K562 (cell line): Measurements from ENCODE around the gene ESPN. TPM values are rescaled to one million over a fixed set of nuclear protein-coding genes. Genes with fewer than 3 reads are reported as not detected.

Experiments used
- KLF6 ChIP-seq: fragments of 250-450 bp; sonication (Bioruptor Pico); IDR thresholded peaks from 2 replicates; pipeline ENCODE4 v1.4.0; 2020; ENCODE audit warnings: mild to moderate bottlenecking, moderate library complexity, borderline replicate concordance
- MYC ChIP-seq, 2 experiments: fragments of 250-450 bp in 1 of 2; sonication (Bioruptor Pico) in 1 of 2; IDR thresholded peaks; 2 replicates each; pipeline versions ENCODE4 v1.5.1 to v1.6.1; 2012 to 2021; ENCODE audit warnings: low read depth in 2 of 2, borderline replicate concordance in 1 of 2, improper control_type of control experiment in 1 of 2, low read length in 1 of 2, mild to moderate bottlenecking in 1 of 2, moderate library complexity in 1 of 2
- PHTF2 ChIP-seq: fragments of 250-450 bp; sonication (Bioruptor Pico); IDR thresholded peaks from 2 replicates; pipeline ENCODE4 v1.5.0; 2021; ENCODE audit warnings: mild to moderate bottlenecking
- ZNF57 ChIP-seq: fragments of 450-650 bp; formaldehyde crosslinking; IDR thresholded peaks from 2 replicates; pipeline ENCODE4 v1.4.0; 2020; ENCODE audit warnings: mild to moderate bottlenecking, moderate library complexity
- polyA plus RNA-seq, 8 experiments: library from polyadenylated mRNA; depleted of rRNA in 4 of 8; stranded (reverse) in 5 of 8; unstranded in 3 of 8; fragments of >200 nt; fragmentation: Nextera tagmentation in 2 of 8; fragmentation: Illumina TruSeq in 1 of 8; extraction: Ambion mirVana in 2 of 8; extraction: Trizol in 1 of 8; gene quantifications; 2 replicates each; pipeline versions ENCODE4 v1.2.1 to v1.2.3, GENCODE V29; 2011 to 2014; ENCODE audit warnings: inconsistent platforms in 1 of 8, missing spikeins in 1 of 8
- total RNA-seq, 7 experiments: library from RNA; depleted of rRNA in 6 of 7; stranded (reverse); fragments of >200 nt in 6 of 7; fragmentation: Illumina TruSeq in 2 of 7; extraction: Trizol in 2 of 7; gene quantifications; 2 replicates each; pipeline versions ENCODE4 v1.2.1 to v1.2.3, GENCODE V29; 2011 to 2021; ENCODE audit warnings: low replicate concordance in 1 of 7
- TF ChIP-seq, protein P1 (sequence below): fragments of 450-650 bp; IDR thresholded peaks from 2 replicates; pipeline ENCODE4 v1.6.1; 2016; ENCODE audit warnings: mild to moderate bottlenecking, moderate library complexity

Gene ESPN
- total and polyA plus RNA-seq, 9 of the 15 experiments (the other 6 are each of a cell fraction or from before 2014, with no cell fraction given): 0.07 to 1.2 (median 0.45) TPM; not detected in 3

DNA sequence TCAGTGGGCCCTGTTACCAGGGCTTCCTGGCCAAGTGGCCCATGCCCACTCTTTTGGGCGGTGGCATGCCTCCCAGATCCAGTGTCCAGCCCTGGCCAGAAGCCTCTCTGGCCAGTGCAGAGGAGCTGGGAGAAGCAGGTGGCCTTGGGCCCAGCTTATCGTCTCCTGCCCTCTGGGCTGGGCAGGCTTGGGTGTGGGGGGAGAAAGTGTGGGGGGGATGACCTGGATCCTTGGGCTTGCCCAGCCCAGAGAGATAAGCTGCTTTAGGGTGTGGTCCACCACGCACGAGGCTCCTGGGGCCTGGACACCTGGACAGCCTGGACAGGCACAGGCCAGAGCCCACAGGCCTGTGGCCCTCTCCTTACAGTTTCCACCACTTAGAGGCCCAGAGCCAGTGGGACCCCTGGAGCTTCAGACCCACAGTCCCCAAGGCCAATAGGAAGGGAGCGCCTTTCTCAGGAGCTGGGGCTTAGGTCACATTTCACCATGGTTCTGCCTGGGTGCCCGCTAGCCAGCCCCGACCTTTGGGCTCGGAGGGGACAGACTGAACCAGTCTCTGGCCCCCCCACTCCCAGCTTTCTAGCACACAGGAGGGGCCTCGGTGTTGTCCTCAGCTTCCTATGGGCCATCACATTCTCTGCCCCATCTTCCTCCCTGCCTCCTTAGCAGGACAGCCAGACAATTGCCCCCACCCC is 1.8 kb downstream of the ESPN start (continued):
- TF ChIP-seq, protein P1, sequence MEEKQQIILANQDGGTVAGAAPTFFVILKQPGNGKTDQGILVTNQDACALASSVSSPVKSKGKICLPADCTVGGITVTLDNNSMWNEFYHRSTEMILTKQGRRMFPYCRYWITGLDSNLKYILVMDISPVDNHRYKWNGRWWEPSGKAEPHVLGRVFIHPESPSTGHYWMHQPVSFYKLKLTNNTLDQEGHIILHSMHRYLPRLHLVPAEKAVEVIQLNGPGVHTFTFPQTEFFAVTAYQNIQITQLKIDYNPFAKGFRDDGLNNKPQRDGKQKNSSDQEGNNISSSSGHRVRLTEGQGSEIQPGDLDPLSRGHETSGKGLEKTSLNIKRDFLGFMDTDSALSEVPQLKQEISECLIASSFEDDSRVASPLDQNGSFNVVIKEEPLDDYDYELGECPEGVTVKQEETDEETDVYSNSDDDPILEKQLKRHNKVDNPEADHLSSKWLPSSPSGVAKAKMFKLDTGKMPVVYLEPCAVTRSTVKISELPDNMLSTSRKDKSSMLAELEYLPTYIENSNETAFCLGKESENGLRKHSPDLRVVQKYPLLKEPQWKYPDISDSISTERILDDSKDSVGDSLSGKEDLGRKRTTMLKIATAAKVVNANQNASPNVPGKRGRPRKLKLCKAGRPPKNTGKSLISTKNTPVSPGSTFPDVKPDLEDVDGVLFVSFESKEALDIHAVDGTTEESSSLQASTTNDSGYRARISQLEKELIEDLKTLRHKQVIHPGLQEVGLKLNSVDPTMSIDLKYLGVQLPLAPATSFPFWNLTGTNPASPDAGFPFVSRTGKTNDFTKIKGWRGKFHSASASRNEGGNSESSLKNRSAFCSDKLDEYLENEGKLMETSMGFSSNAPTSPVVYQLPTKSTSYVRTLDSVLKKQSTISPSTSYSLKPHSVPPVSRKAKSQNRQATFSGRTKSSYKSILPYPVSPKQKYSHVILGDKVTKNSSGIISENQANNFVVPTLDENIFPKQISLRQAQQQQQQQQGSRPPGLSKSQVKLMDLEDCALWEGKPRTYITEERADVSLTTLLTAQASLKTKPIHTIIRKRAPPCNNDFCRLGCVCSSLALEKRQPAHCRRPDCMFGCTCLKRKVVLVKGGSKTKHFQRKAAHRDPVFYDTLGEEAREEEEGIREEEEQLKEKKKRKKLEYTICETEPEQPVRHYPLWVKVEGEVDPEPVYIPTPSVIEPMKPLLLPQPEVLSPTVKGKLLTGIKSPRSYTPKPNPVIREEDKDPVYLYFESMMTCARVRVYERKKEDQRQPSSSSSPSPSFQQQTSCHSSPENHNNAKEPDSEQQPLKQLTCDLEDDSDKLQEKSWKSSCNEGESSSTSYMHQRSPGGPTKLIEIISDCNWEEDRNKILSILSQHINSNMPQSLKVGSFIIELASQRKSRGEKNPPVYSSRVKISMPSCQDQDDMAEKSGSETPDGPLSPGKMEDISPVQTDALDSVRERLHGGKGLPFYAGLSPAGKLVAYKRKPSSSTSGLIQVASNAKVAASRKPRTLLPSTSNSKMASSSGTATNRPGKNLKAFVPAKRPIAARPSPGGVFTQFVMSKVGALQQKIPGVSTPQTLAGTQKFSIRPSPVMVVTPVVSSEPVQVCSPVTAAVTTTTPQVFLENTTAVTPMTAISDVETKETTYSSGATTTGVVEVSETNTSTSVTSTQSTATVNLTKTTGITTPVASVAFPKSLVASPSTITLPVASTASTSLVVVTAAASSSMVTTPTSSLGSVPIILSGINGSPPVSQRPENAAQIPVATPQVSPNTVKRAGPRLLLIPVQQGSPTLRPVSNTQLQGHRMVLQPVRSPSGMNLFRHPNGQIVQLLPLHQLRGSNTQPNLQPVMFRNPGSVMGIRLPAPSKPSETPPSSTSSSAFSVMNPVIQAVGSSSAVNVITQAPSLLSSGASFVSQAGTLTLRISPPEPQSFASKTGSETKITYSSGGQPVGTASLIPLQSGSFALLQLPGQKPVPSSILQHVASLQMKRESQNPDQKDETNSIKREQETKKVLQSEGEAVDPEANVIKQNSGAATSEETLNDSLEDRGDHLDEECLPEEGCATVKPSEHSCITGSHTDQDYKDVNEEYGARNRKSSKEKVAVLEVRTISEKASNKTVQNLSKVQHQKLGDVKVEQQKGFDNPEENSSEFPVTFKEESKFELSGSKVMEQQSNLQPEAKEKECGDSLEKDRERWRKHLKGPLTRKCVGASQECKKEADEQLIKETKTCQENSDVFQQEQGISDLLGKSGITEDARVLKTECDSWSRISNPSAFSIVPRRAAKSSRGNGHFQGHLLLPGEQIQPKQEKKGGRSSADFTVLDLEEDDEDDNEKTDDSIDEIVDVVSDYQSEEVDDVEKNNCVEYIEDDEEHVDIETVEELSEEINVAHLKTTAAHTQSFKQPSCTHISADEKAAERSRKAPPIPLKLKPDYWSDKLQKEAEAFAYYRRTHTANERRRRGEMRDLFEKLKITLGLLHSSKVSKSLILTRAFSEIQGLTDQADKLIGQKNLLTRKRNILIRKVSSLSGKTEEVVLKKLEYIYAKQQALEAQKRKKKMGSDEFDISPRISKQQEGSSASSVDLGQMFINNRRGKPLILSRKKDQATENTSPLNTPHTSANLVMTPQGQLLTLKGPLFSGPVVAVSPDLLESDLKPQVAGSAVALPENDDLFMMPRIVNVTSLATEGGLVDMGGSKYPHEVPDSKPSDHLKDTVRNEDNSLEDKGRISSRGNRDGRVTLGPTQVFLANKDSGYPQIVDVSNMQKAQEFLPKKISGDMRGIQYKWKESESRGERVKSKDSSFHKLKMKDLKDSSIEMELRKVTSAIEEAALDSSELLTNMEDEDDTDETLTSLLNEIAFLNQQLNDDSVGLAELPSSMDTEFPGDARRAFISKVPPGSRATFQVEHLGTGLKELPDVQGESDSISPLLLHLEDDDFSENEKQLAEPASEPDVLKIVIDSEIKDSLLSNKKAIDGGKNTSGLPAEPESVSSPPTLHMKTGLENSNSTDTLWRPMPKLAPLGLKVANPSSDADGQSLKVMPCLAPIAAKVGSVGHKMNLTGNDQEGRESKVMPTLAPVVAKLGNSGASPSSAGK: no peak
- TF ChIP-seq PHTF2 (no peak), ZNF57 (CRISPR knock-in tag) (no peak), KLF6 (CRISPR knock-in tag) (no peak), MYC (IDR thresholded peaks at IDR 0.05; ENCODE audit: low read depth, low read length) (peak; percentile 57; the same call in 1 of the 2 replicates), MYC (CRISPR knock-in tag; IDR thresholded peaks at IDR 0.05; ENCODE audit: borderline replicate concordance, low read depth) (no peak)
